Fibroblast of mammary gland (primary cell): ENCODE measurements around the gene PARM1.

Source experiments
- DNase-seq: peaks from one replicate; pipeline ENCODE4 v3.0.0-alpha.2; 2010; ENCODE audit warnings: low read depth
- H3K4me3 ChIP-seq: 2 replicates; pipeline ENCODE4 v1.5.1; 2011; ENCODE audit warnings: low read depth, mild to moderate bottlenecking, low read length, moderate library complexity; ENCODE audit not compliant: control insufficient read depth
- TF ChIP-seq, protein P1 (sequence below): conservative IDR thresholded peaks from 2 replicates; pipeline ENCODE4 v1.5.1; 2011; ENCODE audit warnings: low read depth, low read length, inconsistent platforms; ENCODE audit not compliant: control insufficient read depth, insufficient read depth

PARM1 gene

DNA sequence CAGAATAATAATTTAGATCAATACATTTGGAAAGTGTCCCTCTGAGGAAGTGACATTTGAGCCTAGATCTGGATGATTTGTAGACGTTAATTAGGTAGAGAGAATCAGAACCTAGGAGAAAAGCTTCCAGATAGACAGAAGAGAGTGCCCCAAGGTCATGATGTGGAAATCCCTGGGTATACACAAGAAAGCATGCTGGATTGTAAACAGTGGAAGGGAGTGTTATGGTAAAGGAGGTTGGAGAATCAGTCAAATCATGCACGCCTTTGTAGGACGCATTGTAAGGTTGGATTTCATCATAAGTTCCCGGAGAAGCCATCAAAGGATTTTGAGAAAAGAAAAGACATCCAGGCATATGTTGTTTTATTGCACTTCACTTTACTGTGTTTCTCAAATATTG is 156.3 kb downstream of the PARM1 start:
- DNase-seq, result no peak
- H3K4me3 ChIP-seq, result no peak overlapping the region
- TF ChIP-seq, protein P1, sequence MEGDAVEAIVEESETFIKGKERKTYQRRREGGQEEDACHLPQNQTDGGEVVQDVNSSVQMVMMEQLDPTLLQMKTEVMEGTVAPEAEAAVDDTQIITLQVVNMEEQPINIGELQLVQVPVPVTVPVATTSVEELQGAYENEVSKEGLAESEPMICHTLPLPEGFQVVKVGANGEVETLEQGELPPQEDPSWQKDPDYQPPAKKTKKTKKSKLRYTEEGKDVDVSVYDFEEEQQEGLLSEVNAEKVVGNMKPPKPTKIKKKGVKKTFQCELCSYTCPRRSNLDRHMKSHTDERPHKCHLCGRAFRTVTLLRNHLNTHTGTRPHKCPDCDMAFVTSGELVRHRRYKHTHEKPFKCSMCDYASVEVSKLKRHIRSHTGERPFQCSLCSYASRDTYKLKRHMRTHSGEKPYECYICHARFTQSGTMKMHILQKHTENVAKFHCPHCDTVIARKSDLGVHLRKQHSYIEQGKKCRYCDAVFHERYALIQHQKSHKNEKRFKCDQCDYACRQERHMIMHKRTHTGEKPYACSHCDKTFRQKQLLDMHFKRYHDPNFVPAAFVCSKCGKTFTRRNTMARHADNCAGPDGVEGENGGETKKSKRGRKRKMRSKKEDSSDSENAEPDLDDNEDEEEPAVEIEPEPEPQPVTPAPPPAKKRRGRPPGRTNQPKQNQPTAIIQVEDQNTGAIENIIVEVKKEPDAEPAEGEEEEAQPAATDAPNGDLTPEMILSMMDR, result no peak

DNA sequence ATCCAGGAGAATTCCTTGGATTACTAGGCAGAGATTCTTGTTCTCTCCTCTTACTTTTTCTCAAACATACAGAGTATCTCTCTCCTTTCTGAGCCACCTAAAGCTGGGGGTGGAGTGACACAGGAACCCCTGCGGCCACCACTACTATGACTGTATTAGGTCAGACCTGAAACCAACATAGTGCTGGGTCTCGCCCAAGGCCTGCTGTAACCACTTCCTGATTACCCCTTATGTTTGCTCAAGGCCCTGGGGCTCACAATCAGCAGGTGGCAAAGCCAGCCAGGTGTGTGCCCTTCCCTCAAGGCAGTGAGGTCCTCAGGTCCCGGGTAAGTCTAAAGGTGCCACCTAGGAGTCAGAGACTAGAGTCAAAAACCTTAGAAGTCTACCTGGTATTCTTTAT is 166.4 kb downstream of the PARM1 start:
- TF ChIP-seq, protein P1, result no peak
- no peak overlapping the region for H3K4me3 ChIP-seq
- DNase-seq, result no peak
